Stimulated activated naive CD8-positive, alpha-beta T cell treated with anti-CD3 and anti-CD28 coated beads, Interleukin-15, amount 100 ng/mL, for 72 hours (primary cell): ENCODE measurements around the gene C2orf42.
A peak's percentile ranks its signal among the peaks of the same experiment; 100 is the strongest.
"Not testable (repeated sequence)": the region's sequence is repeated elsewhere in the genome, so short reads cannot be mapped to it uniquely, and the experiment has no call there.

ENCODE experiments used
- ATAC-seq: fragments of 150-1000 bp; cut with Tn5 transposase; 2 replicates; pipeline ENCODE4 v1.10.0; 2021; ENCODE audit warnings: mild to moderate bottlenecking, moderate library complexity
- DNase-seq, 2 donors: peaks; one replicate each; pipeline ENCODE4 v3.0.0; 2021 to 2022
- H3K27ac Mint-ChIP-seq, 2 donors: one replicate each; pipeline ENCODE4 v1.8.0; 2022; ENCODE audit warnings: mild to moderate bottlenecking in 2 of 2, mixed read lengths in 2 of 2, moderate library complexity in 2 of 2
- H3K27me3 Mint-ChIP-seq: one replicate; pipeline ENCODE4 v1.8.0; 2022; ENCODE audit warnings: mixed read lengths
- H3K4me1 Mint-ChIP-seq: one replicate; pipeline ENCODE4 v1.8.0; 2022; ENCODE audit warnings: mild to moderate bottlenecking, mixed read lengths
- H3K4me3 Mint-ChIP-seq, 2 donors: one replicate each; pipeline ENCODE4 v1.8.0; 2022; ENCODE audit warnings: mild to moderate bottlenecking in 2 of 2, mixed read lengths in 2 of 2, moderate library complexity in 1 of 2
- H3K9me3 Mint-ChIP-seq, 2 donors: one replicate each; pipeline ENCODE4 v1.8.0; 2022; ENCODE audit warnings: mixed read lengths in 2 of 2

The C2orf42 gene

GRCh38 chr2:70104231-70105111 is 86.3 kb downstream of the C2orf42 start:
- H3K9me3 Mint-ChIP-seq = no peaks in the 10 kb centered on the region
- ATAC-seq (peak; percentile 37), DNase-seq (peak; percentile 61 to 72)
- H3K27ac Mint-ChIP-seq = peak overlapping the region; percentile 97 to 99
- H3K27me3 Mint-ChIP-seq = no peaks in the 10 kb centered on the region
- H3K4me1 Mint-ChIP-seq = peaks cover 76% of the 10 kb centered on the region
- peak overlapping the region; percentile 87 to 94 for H3K4me3 Mint-ChIP-seq

- ATAC-seq (peak; percentile 80), DNase-seq (peak in 1 of 2 donors; percentile 63)
- peak overlapping the region; percentile 87 to 94 for H3K4me3 Mint-ChIP-seq
- H3K9me3 Mint-ChIP-seq = no peaks in the 10 kb centered on the region
- no peaks in the 10 kb centered on the region for H3K27me3 Mint-ChIP-seq
- H3K27ac Mint-ChIP-seq = peak overlapping the region; percentile 97 to 99
- H3K4me1 Mint-ChIP-seq = peaks cover 76% of the 10 kb centered on the region
Measured at GRCh38 chr2:70103531-70104061, 87.2 kb downstream of the C2orf42 start.

GRCh38 chr2:70102323-70102905 is 88.4 kb downstream of the C2orf42 start:
- DNase-seq, H3K27me3 Mint-ChIP-seq, H3K27ac Mint-ChIP-seq, H3K9me3 Mint-ChIP-seq, ATAC-seq: not testable (repeated sequence)
- Mint-ChIP-seq H3K4me3 (peak overlapping the region in 1 of 2 donors; percentile 17), H3K4me1 (peaks cover 73% of the 10 kb centered on the region)

DNA sequence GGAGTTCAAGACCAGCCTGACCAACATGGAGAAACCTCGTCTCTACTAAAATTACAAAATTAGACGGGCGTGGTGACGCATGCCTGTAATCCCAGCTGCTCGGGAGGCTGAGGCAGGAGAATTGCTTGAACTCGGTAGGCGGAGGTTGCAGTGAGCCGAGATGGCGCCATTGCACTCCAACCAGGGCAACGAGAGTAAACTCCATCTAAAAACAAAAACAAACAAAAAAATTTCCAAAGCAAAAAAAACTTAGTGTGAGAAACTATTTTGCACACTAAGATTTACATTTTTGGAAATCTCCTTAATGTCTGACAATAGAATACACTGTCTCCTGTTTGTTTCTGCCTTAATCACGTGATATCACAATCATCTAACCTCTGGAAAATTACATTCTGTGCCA is 89.1 kb downstream of the C2orf42 start:
- not testable (repeated sequence) for H3K4me3 Mint-ChIP-seq, H3K9me3 Mint-ChIP-seq, H3K27ac Mint-ChIP-seq, DNase-seq, ATAC-seq, H3K27me3 Mint-ChIP-seq
- H3K4me1 Mint-ChIP-seq = peaks cover 66% of the 10 kb centered on the region

- no peak for ATAC-seq
- no peak overlapping the region for H3K27ac Mint-ChIP-seq
Measured at GRCh38 chr2:70101174-70101573, 89.6 kb downstream of the C2orf42 start.

More at GRCh38 chr2:70101174-70101573, 89.6 kb downstream of the C2orf42 start:
- no peak for DNase-seq
- H3K9me3 Mint-ChIP-seq = no peaks in the 10 kb centered on the region
- no peaks in the 10 kb centered on the region for H3K27me3 Mint-ChIP-seq
- peaks cover 68% of the 10 kb centered on the region for H3K4me1 Mint-ChIP-seq
- H3K4me3 Mint-ChIP-seq = no peak overlapping the region
